IMR-90 (cell line): ENCODE results near the gene CHRM1.

Source experiments
- BHLHE40 ChIP-seq: fragments of 150-350 bp; IDR thresholded peaks from 2 replicates; pipeline ENCODE4 v1.6.1; 2016; ENCODE audit warnings: mild to moderate bottlenecking, low read depth, low read length
- CTCF ChIP-seq: conservative IDR thresholded peaks from 2 replicates; pipeline ENCODE4 v1.5.1; 2012; ENCODE audit warnings: mild to moderate bottlenecking, low read depth, low read length, improper control_type of control experiment
- NFE2L2 ChIP-seq: fragments of 150-350 bp; IDR thresholded peaks from 2 replicates; pipeline ENCODE4 v1.6.1; 2016; ENCODE audit warnings: low read depth, mild to moderate bottlenecking, low read length
- POLR2A ChIP-seq: IDR thresholded peaks from 2 replicates; pipeline ENCODE4 v1.6.1; 2012; ENCODE audit warnings: mild to moderate bottlenecking, low read depth, low read length
- RAD21 ChIP-seq: IDR thresholded peaks from 2 replicates; pipeline ENCODE4 v1.6.1; 2012; ENCODE audit warnings: low read length, improper control_type of control experiment
- RCOR1 ChIP-seq: IDR thresholded peaks from 2 replicates; pipeline ENCODE4 v1.6.1; 2012; ENCODE audit warnings: mild to moderate bottlenecking, low read length, improper control_type of control experiment; ENCODE audit not compliant: insufficient replicate concordance
- USF2 ChIP-seq: fragments of 150-350 bp; IDR thresholded peaks from 2 replicates; pipeline ENCODE4 v1.6.1; 2017; ENCODE audit warnings: mild to moderate bottlenecking, antibody characterized with exemption, low read length, low read depth

GRCh38 chr11:62930666-62931065, 9.5 kb upstream of the CHRM1 start:
- TF ChIP-seq BHLHE40 (no peak), CTCF (no peak), POLR2A (no peak), RAD21 (no peak), USF2 (no peak), RCOR1 (no peak), NFE2L2 (no peak)
